Activated CD4-positive, alpha-beta T cell treated with anti-CD3 and anti-CD28 coated beads, Interleukin-2, amount 10 ng/mL, durations not matched to agents 7 days and 5 days (primary cell): ENCODE data around the gene TMEM39A. TPM values are rescaled to one million over a fixed set of nuclear protein-coding genes. Genes with fewer than 3 reads are reported as not detected.

ENCODE experiments used
- CTCF ChIA-PET: fragments of 350-600 bp; sonication (Branson Sonifier 250); formaldehyde crosslinking; loops from one replicate; lab custom pipeline; 2021; ENCODE audit warnings: antibody characterized with exemption; lab: Charles Lee
- POLR2A ChIA-PET: fragments of 350-600 bp; sonication (Branson Sonifier 250); formaldehyde crosslinking; loops from one replicate; lab custom pipeline; 2021; ENCODE audit warnings: antibody characterized with exemption; lab: Charles Lee
- DNase-seq: peaks from one replicate; pipeline ENCODE4 v3.0.0-alpha.2; 2020
- H3K27ac Mint-ChIP-seq: one replicate; pipeline ENCODE4 v1.8.0; 2021; ENCODE audit warnings: mild to moderate bottlenecking, moderate library complexity, mixed read lengths
- H3K27me3 Mint-ChIP-seq: one replicate; pipeline ENCODE4 v1.8.0; 2021; ENCODE audit warnings: mixed read lengths
- H3K36me3 Mint-ChIP-seq: one replicate; pipeline ENCODE4 v1.8.0; 2021; ENCODE audit warnings: low read depth, mixed read lengths
- H3K4me1 Mint-ChIP-seq: one replicate; pipeline ENCODE4 v1.8.0; 2021; ENCODE audit warnings: mixed read lengths
- H3K4me3 Mint-ChIP-seq: one replicate; pipeline ENCODE4 v1.8.0; 2021; ENCODE audit warnings: mild to moderate bottlenecking, moderate library complexity, mixed read lengths
- H3K9me3 Mint-ChIP-seq: one replicate; pipeline ENCODE4 v1.8.0; 2021; ENCODE audit warnings: mixed read lengths
- total RNA-seq, 2 experiments: library from RNA; stranded (reverse); gene quantifications; one replicate each; pipeline ENCODE4 v1.2.3, GENCODE V29; 2021

Gene TMEM39A
- total RNA-seq, 2 experiments from 2014 or later: 24.6 to 32.5 TPM

DNA sequence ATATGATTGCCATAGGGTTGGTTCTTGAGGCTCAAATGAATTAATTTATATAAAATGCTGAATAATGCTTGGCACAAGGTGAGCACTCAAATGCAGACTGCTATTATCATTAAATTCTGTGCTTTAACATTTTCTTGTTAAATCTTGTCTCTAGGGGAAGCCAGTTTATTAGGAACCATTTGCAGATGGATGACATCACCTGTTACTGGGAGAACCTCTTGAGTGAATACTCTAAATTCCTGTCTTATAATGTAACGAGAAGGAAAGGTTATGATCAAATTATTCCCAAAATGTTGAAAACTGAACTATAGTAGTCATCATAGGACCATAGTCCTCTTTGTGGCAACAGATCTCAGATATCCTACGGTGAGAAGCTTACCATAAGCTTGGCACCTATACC is 28.7 kb upstream of the TMEM39A start:
- Mint-ChIP-seq H3K9me3 (no peaks in the 10 kb centered on the region), H3K4me1 (peaks cover 6% of the 10 kb centered on the region), H3K27me3 (no peaks in the 10 kb centered on the region), H3K4me3 (no peak overlapping the region), H3K27ac (no peak overlapping the region), H3K36me3 (peaks cover 36% of the 10 kb centered on the region)
- DNase-seq: no peak
- POLR2A ChIA-PET: no interaction called here
- CTCF ChIA-PET: interaction anchor here (1.5 kb wide), 1 partner anchor 21 kb away, joined by 3 read pairs; no protein-coding TSS in a partner anchor

- POLR2A ChIA-PET: no interaction called here
- CTCF ChIA-PET: interaction anchor here (0.6 to 3.6 kb wide), 4 partner anchors 9 to 272 kb away, joined by 3 to 11 read pairs (median 4); partner anchors contain the start of gene TIMMDC1
- no peak overlapping the region for H3K27ac Mint-ChIP-seq
Measured at GRCh38 chr3:119490153-119490552, 26.7 kb upstream of the TMEM39A start.

GRCh38 chr3:119485563-119485962 is 22.1 kb upstream of the TMEM39A start:
- peaks cover 38% of the 10 kb centered on the region for H3K36me3 Mint-ChIP-seq
- ChIA-PET CTCF (interaction anchor here (0.6 to 2.0 kb wide), 3 partner anchors 9 to 689 kb away, joined by 4 to 7 read pairs (median 5); partner anchors contain the start of gene POGLUT1), POLR2A (no interaction called here)
- H3K4me1 Mint-ChIP-seq: no peaks in the 10 kb centered on the region
- no peaks in the 10 kb centered on the region for H3K9me3 Mint-ChIP-seq
- H3K27ac Mint-ChIP-seq: no peak overlapping the region
- H3K27me3 Mint-ChIP-seq: no peaks in the 10 kb centered on the region
- H3K4me3 Mint-ChIP-seq: no peak overlapping the region
- no peak for DNase-seq

More at GRCh38 chr3:119490153-119490552, 26.7 kb upstream of the TMEM39A start:
- DNase-seq: no peak
- peaks cover 48% of the 10 kb centered on the region for H3K36me3 Mint-ChIP-seq
- H3K4me1 Mint-ChIP-seq: no peaks in the 10 kb centered on the region
- no peaks in the 10 kb centered on the region for H3K27me3 Mint-ChIP-seq
- no peak overlapping the region for H3K4me3 Mint-ChIP-seq
- no peaks in the 10 kb centered on the region for H3K9me3 Mint-ChIP-seq

- POLR2A ChIA-PET: no interaction called here
- Mint-ChIP-seq H3K4me1 (no peaks in the 10 kb centered on the region), H3K4me3 (no peak overlapping the region), H3K9me3 (no peaks in the 10 kb centered on the region), H3K36me3 (peaks cover 43% of the 10 kb centered on the region), H3K27ac (peak overlapping the region; percentile 25), H3K27me3 (no peaks in the 10 kb centered on the region)
- no peak for DNase-seq
- CTCF ChIA-PET: no interaction called here
Measured at GRCh38 chr3:119483101-119483500, 19.7 kb upstream of the TMEM39A start.

DNA sequence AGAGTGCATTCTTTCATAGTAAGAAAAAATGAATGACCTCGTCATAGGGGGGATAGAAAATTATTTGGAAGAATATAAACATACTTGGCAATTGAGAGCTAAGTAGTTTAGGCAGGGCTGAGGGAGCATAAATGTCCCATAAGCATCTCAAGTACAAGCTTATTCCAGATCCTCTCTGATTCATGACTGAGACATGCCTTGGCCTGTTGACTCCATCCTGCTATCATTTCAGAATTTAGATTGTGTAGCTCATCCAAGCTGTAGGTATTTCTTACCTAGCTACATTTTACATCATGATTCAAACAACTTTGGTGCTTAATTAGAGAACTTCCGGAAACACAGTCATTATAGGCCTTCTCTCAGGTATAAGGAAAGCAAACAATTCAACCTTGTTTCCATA is 17.7 kb upstream of the TMEM39A start:
- ChIA-PET POLR2A (no interaction called here), CTCF (interaction anchor here (1.5 kb wide), 1 partner anchor 9 kb away, joined by 3 read pairs; no protein-coding TSS in a partner anchor)
- Mint-ChIP-seq H3K4me3 (no peak overlapping the region), H3K27me3 (no peaks in the 10 kb centered on the region), H3K9me3 (no peaks in the 10 kb centered on the region), H3K27ac (no peak overlapping the region), H3K4me1 (no peaks in the 10 kb centered on the region), H3K36me3 (peaks cover 51% of the 10 kb centered on the region)
- no peak for DNase-seq

- H3K27me3 Mint-ChIP-seq: no peaks in the 10 kb centered on the region
- peaks cover 32% of the 10 kb centered on the region for H3K4me1 Mint-ChIP-seq
- H3K27ac Mint-ChIP-seq: no peak overlapping the region
- H3K36me3 Mint-ChIP-seq: peaks cover 24% of the 10 kb centered on the region
- POLR2A ChIA-PET: no interaction called here
- CTCF ChIA-PET: interaction anchor here (0.8 to 1.1 kb wide), 4 partner anchors 15 to 27 kb away, joined by 3 to 4 read pairs (median 3); partner anchors contain the start of gene TIMMDC1
- no peaks in the 10 kb centered on the region for H3K9me3 Mint-ChIP-seq
- no peak for DNase-seq
- no peak overlapping the region for H3K4me3 Mint-ChIP-seq
Measured at GRCh38 chr3:119470866-119471265, 7.5 kb upstream of the TMEM39A start.

DNA sequence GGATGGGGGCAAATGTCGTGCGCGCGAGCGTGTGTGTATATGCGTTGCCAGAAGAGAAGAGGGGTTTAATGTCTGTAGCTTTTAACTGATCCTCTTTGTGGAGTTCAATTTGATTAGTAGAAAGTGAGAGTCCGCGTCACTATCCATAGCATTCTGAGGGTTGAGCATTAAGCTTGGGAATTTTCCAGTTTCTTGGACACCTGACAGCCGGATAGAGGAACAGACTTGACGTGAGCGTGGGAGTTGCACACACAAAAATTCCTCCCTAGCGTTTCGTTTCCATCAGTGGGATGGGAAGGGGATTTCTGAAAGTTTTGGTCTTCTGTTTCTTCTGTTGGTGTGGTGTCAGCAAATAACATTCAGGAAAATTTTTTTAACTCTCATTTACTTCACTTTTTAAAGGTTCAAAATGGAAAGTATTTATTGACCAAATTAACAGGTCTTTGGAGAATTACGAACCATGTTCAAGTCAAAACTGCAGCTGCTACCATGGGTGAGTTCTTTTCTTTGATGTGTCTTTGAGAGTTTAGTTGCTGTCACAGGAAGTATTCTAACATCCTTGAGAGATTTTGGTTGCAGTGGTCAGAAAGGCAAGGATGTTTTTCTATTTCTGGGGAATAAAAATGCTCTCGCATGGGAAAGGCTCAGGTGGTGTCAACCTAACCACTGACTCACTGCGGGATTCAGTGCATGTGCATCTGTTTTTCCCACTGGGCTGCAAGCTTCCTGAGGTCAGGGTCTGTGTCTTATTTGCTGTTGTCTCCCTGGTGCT is 6.2 kb upstream of the TMEM39A start:
- ChIA-PET CTCF (interaction anchor here (1.0 to 1.3 kb wide), 3 partner anchors 14 to 89 kb away, joined by 3 to 5 read pairs (median 3); partner anchors contain the start of gene CD80), POLR2A (interaction anchor here (0.6 to 1.6 kb wide), 2 partner anchors 29 to 626 kb away, joined by 3 to 4 read pairs; no protein-coding TSS in a partner anchor)
- Mint-ChIP-seq H3K27ac (peak overlapping the region; percentile 96), H3K27me3 (no peaks in the 10 kb centered on the region), H3K9me3 (no peaks in the 10 kb centered on the region), H3K36me3 (peaks cover 17% of the 10 kb centered on the region), H3K4me1 (peaks cover 32% of the 10 kb centered on the region), H3K4me3 (peak overlapping the region; percentile 95)
- DNase-seq: peak; percentile 10

GRCh38 chr3:119468041-119468440 is 4.6 kb upstream of the TMEM39A start:
- Mint-ChIP-seq H3K36me3 (peaks cover 20% of the 10 kb centered on the region), H3K4me1 (peaks cover 40% of the 10 kb centered on the region), H3K4me3 (peak overlapping the region; percentile 95), H3K9me3 (peaks cover 5% of the 10 kb centered on the region), H3K27ac (peak overlapping the region; percentile 96), H3K27me3 (no peaks in the 10 kb centered on the region)
- CTCF ChIA-PET: interaction anchor here (0.6 to 1.0 kb wide), 4 partner anchors 20 to 146 kb away, joined by 3 to 4 read pairs (median 4); partner anchors contain the start of gene TIMMDC1
- POLR2A ChIA-PET: no interaction called here
- no peak for DNase-seq

DNA sequence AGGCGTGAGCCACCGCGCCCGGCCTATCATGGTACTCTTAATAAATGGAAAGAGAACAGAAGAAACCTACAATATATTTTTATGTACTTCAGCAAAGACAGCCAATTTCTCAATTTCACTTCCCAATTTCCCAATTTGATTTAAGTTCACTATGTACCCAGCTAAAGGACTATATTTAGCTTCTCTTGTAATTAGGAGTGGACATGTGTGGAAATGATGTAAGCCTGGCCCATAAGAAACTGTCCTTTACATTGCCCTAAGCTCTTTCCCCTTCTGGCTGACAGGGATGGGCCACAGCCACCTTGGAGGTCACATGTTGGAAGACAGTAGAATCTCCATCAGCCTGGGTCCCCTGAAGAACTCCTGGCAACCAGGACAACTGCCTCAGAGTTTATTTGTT is 6.2 kb downstream of the TMEM39A start:
- ChIA-PET POLR2A (no interaction called here), CTCF (no interaction called here)
- Mint-ChIP-seq H3K4me3 (no peak overlapping the region), H3K9me3 (no peaks in the 10 kb centered on the region), H3K36me3 (peaks cover 51% of the 10 kb centered on the region), H3K27ac (no peak overlapping the region), H3K4me1 (peaks cover 15% of the 10 kb centered on the region), H3K27me3 (no peaks in the 10 kb centered on the region)
- no peak for DNase-seq

DNA sequence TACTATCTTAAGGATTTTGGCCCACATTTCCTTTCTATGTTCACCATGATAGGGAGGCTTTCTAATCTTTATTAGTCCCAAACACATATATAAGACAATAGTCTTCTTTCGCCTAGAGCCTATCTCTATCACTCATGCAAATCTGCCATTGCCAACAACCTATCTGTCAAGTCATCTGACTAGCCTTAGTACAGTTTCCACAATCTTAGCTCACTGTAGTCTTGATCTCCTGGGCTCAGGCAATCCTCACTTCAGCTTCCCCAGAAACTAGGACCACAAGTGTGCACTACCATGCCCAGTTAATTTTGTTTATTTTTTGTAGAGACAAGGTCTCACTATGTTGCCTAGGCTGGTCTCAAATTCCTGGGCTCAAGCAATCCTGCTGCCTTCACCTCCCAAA is 6.9 kb downstream of the TMEM39A start:
- H3K9me3 Mint-ChIP-seq: no peaks in the 10 kb centered on the region
- H3K4me1 Mint-ChIP-seq: peaks cover 9% of the 10 kb centered on the region
- ChIA-PET POLR2A (no interaction called here), CTCF (interaction anchor here (1.3 kb wide), 1 partner anchor 14 kb away, joined by 3 read pairs; no protein-coding TSS in a partner anchor)
- DNase-seq: no peak
- H3K27me3 Mint-ChIP-seq: no peaks in the 10 kb centered on the region
- no peak overlapping the region for H3K4me3 Mint-ChIP-seq
- H3K36me3 Mint-ChIP-seq: peaks cover 51% of the 10 kb centered on the region
- H3K27ac Mint-ChIP-seq: no peak overlapping the region

- Mint-ChIP-seq H3K27me3 (no peaks in the 10 kb centered on the region), H3K36me3 (peaks cover 57% of the 10 kb centered on the region), H3K4me1 (no peaks in the 10 kb centered on the region), H3K9me3 (no peaks in the 10 kb centered on the region), H3K4me3 (no peak overlapping the region), H3K27ac (no peak overlapping the region)
- DNase-seq: no peak
- POLR2A ChIA-PET: no interaction called here
- CTCF ChIA-PET: interaction anchor here (0.5 to 6.1 kb wide), 2 partner anchors 9 to 41 kb away, joined by 5 to 28 read pairs; partner anchors contain the start of gene TMEM39A
Measured at GRCh38 chr3:119453822-119454221, 9.6 kb downstream of the TMEM39A start.

DNA sequence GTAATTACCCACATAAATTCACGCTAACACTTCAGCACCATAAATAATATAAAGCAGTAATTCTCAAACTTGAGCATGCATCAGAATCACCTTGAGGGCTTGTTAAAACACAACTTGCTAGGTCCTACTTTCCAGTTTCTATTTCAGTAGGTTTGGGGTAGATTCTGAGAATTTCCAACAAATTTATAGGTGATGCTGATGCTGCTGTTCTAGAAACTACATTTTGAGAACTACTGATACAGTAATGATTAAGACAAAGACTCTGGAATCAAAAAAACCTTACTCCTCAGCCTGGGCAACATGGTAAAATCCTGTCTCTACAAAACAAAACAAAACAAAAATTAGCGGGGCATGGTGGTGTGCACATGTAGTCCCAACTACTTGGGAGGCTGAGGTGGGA is 18.8 kb downstream of the TMEM39A start:
- Mint-ChIP-seq H3K9me3 (peaks cover 5% of the 10 kb centered on the region), H3K4me3 (no peak overlapping the region), H3K36me3 (peaks cover 62% of the 10 kb centered on the region), H3K27ac (no peak overlapping the region), H3K4me1 (peaks cover 7% of the 10 kb centered on the region), H3K27me3 (no peaks in the 10 kb centered on the region)
- ChIA-PET CTCF (no interaction called here), POLR2A (no interaction called here)
- no peak for DNase-seq

DNA sequence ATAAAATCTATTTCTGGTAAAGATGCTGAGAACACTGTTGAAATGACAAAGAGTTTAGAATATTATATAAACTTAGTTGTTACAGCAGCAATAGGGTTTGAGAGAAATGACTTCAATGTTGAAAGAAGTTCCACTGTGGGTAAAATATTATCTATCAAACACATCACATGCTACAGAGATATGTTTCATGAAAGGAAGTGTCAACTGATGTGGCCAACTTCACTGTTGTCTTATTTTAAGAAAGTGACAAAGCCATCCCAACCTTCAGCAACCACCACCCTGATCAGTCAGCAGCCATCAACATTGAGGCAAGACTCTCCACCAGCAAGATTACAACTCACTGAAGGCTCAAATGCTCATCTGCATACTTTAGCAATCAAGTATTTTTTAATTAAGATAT is 20.2 kb downstream of the TMEM39A start:
- POLR2A ChIA-PET: no interaction called here
- CTCF ChIA-PET: no interaction called here
- peaks cover 7% of the 10 kb centered on the region for H3K4me1 Mint-ChIP-seq
- no peaks in the 10 kb centered on the region for H3K27me3 Mint-ChIP-seq
- DNase-seq: no peak
- peaks cover 5% of the 10 kb centered on the region for H3K9me3 Mint-ChIP-seq
- no peak overlapping the region for H3K27ac Mint-ChIP-seq
- H3K4me3 Mint-ChIP-seq: no peak overlapping the region
- peaks cover 60% of the 10 kb centered on the region for H3K36me3 Mint-ChIP-seq
